AG08396 (cell line): ENCODE measurements around the gene PPP1R14B.

Source experiments
- DNase-seq: peaks from one replicate; pipeline ENCODE4 v3.0.0; 2012; ENCODE audit warnings: low spot score, mixed read lengths

PPP1R14B gene

DNA sequence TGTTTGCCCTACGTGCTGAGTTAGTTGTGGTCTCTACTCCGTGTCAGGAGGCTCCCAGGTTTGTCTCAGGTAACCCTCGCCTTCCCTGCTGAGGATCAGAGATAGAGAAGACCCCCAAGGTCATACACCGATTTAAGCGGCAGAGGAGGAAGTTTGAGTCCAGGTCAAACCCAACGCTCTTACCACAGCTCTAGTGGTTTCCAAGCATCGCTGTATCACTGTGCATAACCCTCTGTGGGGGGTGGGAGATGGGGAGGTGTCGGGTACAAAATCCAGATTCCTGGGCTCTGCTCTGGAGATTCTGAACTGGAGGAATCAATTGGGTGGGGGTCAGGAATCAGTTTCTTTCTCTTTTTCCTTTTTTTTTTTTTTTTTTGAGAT lies 15.8 kb downstream of the PPP1R14B start:
- no peak for DNase-seq

DNA sequence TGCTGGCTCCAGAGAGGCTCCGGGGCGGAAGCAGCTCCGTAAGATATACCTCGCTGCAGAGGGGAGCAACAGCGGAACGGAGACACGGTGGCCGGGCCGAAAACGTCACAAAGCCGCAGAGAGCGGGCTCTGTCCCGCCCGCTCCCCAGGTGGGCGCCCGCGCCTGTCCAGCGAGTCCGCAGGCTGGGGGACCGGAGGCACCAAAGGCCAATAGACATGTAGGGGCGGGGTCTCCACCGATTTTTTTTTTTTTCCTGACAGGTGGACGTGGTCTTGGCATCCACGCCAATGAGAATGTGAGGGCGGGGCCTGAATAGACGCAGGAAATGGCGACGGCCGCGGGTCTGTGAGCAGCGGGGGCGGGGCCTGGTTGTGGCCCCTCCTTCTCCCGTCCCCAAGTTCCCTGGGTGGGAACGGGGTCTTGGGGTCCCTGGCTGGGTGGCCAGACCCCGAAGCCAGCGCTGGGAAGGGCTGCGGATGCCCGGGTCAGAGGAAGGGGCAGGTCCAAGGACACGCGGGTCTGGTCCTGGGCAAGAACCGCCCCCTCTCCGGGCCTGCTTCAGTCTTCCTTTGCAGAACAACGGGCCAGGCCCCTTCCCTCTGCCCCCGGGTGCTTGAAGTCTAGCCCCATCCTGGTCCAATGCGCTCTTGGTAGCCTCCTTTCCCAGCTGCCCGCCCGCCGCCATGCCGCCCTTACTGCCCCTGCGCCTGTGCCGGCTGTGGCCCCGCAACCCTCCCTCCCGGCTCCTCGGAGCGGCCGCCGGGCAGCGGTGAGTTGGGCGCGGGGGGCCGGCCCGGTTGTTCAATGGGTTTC lies 16.4 kb downstream of the PPP1R14B start, which contains the start of gene DNAJC4:
TSS of gene DNAJC4 (plus strand) at position 378 of the 814 bp plus-strand sequence. CDS start at position 685, 307 bp downstream.
- peak; percentile 86 for DNase-seq

DNA sequence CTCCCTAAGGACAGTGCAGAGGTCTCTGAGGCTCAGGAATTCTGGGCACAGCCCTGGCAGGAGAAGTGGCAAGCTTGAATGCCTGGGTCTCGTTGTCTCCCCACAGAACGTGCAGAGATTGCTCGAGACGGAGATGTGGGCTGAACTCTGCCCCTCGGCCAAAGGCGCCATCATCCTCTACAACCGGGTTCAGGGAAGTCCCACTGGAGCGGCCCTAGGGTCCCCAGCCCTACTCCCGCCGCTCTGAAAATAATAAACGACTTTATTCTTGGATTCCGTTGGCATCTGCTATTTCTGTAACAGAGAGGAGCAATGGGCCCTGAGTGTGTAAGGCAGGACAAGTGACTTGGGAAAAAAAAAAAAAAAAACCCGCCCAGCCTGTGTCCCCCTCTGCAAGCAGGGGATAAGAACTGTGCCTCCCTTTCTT lies 17.0 kb downstream of the PPP1R14B start:
- DNase-seq = no peak

DNA sequence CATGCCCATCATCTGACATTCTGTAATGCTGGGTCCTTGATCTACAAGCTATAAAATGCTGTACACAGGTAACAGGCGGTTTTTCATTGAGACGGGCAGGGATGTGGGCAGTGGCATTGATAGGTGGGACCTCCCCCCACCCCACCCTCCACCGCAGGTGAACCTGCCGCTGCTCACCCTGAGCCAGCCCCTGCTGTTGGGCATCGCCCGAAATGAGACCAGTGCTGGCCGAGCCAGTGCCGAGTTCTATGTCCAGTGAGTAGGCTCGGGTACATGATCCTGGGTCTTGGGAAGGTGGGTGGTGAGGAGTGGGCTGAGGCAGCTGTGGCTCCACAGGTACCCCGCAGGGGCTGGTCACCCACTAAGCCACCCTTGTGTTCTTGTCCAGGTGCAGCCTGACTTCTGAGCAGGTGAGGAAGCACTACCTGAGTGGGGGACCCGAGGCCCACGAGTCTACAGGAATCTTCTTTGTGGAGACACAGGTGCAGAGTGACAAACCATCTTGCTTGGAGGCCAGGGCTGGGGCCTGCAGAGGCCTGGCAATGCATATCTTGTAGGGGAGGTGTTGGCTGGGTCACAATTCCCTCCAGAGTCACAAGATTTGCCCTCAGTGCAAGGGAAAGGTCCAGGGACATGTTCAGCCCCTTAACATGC lies 17.5 kb downstream of the PPP1R14B start:
- no peak for DNase-seq

DNA sequence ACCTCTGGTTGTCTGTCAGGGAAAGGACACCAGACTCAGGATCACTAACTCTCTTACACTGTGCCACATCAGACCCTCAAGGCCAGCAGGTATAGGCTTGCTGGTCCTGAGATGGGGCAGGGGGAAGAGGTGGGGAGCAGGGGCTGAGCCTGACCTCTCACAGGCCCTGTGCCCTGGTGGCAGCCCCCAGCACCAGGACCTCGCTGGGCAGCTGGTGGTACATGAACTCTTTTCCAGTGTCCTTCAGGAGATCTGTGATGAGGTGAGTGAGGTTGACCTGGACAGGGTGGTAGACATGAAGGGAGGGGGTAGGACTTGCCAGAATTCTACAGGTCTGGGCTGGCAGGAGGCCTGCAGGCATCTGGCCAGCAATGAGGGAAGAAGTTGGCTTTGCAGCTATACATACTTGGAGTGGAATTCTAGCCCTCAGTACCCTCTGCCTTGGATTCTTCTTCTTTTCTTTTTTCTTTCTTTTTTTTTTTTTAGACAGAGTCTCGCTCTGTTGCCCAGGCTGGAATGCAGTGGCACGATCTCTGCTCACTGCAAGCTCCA lies 19.3 kb downstream of the PPP1R14B start:
- DNase-seq = no peak

DNA sequence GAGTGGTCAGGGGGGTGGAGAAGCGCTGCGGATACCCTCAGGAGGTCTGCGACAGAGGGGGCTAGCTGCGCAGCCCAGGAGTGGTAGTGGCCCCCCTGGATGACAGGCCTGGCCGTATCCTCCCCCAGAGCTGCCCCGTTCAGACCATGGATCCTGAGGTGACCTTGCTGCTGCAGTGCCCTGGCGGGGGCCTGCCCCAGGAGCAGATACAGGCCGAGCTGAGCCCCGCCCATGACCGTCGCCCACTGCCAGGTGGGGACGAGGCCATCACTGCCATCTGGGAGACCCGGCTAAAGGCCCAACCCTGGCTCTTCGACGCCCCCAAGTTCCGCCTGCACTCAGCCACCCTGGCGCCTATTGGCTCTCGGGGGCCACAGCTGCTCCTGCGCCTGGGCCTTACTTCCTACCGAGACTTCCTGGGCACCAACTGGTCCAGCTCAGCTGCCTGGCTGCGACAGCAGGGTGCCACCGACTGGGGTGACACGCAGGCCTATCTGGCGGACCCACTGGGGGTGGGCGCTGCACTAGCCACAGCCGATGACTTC lies 20.2 kb downstream of the PPP1R14B start:
- peak; percentile 46 for DNase-seq

DNA sequence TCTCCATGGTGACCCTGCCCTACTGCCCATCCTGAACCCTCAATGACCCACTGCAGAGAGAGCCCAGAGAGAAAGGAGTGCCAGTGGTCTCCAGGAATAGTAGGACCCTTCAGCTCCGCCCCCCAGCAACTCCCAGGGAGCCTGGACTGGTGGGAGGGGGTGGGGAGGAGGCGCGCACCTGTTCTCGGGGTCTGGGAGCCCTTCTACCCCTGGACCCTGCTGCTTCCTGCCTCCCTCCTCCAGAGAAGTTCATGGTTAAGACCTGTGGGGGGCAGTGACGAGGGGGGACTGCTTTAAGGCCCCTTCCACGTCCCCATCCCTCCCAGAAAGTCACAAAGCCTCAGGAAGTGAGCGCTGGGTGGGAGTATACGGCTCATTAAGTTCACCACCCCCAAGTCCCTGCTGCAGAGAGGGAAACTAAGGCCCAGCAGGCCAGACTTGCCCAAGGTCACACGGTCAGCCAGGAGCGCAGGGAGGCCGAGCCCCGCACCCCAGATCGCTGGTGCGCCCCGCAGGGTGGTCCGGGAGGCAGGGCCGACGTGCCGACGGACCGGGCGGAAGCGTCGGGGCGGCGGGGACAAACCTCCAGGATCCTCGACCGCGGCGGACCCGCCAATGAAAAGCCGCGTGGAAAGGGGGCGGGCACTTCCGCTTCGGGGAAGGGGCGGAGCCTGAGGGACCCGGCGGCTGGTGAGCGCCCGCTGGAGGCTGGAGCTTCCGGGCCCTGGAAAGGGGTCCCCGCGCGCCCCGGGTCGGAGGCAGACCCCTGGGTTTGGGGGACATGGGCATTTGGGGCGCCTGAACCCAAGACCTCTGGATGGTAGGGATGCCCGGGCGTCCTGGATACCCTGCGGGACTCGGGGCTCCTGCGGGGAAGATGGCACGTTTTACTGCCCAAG lies 20.9 kb downstream of the PPP1R14B start, which contains the start of the genes NUDT22 and TRPT1:
TSS of gene NUDT22 (plus strand) at position 667 of the 899 bp plus-strand sequence. CDS start 379 bp downstream, outside the sequence.
TSS of gene TRPT1 (minus strand) at position 579 of the 899 bp plus-strand sequence. CDS start at position 253, 326 bp downstream.
- peak; percentile 96 for DNase-seq

DNA sequence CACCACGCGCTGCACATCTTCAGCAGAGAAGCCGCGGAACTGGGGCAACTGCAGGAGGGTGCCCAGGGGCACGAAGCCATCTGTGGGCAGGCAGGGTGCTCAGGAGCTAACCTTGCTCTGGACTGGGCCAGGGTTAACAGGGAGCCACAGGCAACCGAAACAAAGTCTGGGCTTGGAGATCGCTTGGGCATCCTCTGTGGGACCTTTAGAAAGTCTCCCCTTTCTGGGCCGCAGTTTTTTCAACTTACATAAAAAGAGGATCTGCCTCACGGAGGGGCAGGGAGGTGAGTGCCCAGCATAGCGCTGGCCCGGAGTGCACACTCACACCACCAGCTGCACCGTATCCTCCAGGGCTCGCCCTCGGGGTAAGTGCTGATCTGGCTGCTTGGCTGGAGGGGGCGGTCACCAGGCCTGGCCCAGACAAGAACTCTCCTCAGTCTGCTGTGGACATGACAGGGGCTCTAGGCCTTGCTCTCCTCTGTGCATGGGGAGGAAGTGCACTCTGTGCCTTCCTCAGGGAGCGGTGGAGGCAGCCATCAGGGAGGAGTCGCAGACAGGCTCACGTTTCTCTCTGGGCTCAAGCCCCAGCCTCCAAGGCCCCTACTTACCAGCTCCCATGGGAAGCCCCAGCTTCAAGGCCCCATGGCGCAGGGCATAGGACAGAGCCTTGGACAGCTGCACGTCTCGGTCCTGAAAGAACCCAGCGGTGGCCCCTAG lies 21.7 kb downstream of the PPP1R14B start:
- DNase-seq = no peak

DNA sequence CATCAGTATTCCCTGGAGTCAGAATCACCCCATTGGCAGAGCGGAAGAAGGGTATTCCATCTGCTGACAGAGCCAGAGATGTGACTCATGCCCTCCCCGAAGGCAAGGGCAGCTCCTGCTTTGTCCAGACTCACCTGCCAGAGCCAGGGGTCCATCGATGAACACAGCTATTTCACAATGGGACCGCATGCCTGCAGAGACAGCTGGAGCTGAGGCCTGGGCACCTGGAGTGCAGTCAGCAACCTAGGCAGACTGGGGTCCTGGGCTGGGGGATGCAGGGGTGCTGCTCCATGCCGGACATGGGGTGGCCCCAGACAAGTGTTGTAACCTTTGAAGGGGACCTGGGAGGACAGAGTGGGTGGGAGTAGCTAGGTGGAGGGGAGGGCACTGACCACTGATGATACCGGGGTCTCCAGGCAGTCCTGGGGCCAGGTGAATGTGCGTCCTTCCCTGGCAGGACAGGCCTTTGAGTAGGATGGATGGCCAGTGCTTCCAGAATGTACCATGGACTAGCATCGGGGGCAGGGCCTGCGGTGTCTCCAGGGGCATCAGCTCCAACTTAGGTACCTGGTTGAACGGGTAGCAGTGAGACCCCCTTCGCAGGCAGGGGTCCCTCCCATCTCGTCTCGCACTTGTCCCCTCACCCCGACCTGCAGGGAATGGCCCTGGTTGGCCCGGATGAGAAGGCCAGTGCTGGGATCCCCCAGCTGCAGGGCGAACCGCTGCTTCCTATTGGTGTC lies 22.4 kb downstream of the PPP1R14B start:
- DNase-seq = no peak

DNA sequence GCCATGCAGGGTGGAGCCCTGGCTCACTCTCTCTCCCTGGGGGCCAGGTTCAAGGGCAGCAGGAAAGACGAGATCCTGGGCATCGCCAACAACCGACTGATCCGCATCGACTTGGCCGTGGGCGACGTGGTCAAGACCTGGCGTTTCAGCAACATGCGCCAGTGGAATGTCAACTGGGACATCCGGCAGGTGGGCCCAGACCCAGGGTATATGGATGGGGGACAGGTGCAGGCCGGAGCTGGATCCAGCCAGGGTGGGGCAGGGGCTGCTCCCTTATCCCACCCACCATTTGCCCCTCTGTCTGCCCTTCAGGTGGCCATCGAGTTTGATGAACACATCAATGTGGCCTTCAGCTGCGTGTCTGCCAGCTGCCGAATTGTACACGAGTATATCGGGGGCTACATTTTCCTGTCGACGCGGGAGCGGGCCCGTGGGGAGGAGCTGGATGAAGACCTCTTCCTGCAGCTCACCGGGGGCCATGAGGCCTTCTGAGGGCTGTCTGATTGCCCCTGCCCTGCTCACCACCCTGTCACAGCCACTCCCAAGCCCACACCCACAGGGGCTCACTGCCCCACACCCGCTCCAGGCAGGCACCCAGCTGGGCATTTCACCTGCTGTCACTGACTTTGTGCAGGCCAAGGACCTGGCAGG lies 23.6 kb downstream of the PPP1R14B start:
- no peak for DNase-seq

DNA sequence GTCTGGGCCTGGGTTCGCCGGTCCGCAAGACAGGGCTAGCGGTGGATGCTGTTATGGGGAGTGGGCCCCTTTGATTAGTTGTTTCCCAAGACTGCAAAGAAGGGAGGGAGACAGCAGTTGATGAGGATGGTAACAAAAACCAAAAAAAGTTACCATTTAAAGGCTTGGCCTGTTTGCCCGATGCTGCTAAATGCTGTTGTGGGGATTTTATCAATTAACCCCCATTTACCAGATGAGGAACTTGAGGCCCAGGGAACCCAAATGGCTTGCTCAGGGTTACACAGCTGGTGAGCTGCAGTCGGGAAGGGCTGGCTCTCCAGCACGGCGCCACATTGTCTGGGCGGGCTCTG lies 24.1 kb downstream of the PPP1R14B start:
- no peak for DNase-seq

DNA sequence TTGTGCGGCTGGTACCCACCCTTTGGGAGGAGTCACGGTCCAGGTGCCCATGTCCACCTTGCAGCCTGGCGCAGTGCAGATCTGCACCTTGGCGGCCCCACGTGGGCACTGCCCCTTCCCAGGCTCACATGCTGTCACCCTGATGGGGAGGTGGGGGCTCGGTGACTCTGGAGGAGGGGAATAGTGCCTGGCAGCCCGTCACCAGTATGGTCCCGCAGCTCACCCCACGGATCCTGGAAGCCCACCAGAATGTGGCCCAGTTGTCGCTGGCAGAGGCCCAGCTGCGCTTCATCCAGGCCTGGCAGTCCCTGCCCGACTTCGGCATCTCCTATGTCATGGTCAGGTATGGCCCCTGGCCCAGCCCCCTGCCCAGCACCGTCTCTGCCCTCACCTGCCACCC lies 25.9 kb downstream of the PPP1R14B start:
- no peak for DNase-seq

DNA sequence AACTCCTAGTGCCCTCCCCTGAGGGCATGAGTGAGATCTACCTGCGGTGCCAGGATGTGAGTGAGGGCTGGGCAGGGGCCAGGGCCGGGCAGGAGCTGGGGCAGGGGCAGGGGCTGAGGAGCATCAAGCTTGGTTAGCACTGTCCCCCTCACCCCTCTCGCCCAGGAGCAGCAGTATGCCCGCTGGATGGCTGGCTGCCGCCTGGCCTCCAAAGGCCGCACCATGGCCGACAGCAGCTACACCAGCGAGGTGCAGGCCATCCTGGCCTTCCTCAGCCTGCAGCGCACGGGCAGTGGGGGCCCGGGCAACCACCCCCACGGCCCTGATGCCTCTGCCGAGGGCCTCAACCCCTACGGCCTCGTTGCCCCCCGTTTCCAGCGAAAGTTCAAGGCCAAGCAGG lies 26.5 kb downstream of the PPP1R14B start:
- DNase-seq = no peak

DNA sequence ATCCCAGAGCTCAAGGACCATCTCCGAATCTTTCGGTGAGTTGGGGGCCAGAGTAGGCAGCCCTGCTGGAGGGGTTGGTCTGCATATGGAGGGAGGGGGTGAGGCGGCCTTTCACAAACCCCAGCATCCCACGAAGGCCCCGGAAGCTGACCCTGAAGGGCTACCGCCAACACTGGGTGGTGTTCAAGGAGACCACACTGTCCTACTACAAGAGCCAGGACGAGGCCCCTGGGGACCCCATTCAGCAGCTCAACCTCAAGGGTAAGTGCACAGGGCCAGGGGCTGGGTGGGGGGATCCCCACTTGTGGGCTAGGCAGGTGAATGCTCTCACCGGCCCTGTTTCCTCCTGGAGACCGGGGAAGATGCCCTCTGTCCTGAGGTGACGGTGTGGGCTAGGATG lies 27.0 kb downstream of the PPP1R14B start:
- no peak for DNase-seq

DNA sequence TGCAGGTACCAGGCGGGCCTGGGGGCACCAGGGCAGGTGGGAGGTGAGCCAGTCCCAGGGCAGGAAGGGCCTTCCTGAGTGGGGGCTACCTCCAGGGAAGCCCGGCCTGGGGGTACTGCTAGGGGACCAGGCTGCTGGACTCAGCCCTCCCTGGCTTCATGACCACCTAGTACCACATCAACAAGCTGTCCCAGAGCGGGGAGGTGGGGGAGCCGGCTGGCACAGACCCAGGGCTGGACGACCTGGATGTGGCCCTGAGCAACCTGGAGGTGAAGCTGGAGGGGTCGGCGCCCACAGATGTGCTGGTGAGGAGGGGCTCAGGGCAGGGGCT lies 27.4 kb downstream of the PPP1R14B start:
- DNase-seq = no peak

DNA sequence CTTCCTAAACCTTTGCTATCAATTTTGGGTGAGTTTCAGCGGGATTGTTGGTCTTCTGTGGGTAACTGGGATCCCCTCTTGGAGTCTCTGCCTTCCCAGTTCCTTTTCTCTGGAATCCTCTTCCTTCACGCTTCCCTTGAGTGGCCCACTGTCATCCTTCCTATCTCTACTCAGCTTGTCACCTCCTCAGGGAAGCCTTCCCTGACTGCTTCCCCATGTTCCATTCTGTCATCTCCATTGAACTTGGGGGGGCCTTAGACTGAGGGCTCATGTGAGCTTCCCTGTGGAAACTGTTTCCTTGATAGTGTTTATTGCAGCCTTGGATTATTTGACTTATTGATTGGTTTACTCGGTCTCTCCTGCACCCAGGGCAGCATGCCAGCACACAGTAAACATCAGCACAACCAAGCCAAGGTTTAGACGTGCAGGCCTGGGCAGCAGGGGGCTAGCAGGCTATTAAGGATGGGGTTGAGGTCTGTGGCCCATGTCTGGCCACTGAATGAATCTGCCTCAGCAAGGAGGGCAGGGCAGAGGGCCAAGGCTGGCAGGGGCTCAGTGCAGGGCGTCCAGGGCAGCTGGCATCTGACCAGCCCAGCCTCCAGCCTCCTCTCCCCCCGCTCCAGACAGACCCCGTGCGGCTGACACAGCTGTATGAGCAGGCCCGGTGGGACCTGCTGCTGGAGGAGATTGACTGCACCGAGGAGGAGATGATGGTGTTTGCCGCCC lies 28.0 kb downstream of the PPP1R14B start:
- no peak for DNase-seq

DNA sequence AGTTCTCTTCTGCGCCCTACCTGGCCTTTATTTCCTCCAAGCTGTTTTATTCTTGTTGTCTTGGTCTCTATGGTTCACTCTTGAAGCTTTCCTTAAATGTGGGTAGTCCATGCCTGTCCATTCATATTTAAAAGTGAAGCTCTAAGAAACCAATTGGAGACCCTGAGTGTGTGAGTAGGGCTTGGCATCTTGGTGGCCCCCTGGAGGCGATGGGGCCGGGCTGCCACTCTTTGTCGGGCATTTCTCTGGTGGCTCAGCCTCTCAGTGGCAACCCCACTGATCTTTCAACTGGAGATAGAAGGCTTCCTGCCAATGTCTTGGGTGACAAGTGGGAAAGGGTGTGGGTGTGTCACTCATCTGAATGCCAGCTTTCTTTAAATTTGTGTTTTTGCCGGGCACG lies 29.9 kb downstream of the PPP1R14B start:
- DNase-seq = no peak

DNA sequence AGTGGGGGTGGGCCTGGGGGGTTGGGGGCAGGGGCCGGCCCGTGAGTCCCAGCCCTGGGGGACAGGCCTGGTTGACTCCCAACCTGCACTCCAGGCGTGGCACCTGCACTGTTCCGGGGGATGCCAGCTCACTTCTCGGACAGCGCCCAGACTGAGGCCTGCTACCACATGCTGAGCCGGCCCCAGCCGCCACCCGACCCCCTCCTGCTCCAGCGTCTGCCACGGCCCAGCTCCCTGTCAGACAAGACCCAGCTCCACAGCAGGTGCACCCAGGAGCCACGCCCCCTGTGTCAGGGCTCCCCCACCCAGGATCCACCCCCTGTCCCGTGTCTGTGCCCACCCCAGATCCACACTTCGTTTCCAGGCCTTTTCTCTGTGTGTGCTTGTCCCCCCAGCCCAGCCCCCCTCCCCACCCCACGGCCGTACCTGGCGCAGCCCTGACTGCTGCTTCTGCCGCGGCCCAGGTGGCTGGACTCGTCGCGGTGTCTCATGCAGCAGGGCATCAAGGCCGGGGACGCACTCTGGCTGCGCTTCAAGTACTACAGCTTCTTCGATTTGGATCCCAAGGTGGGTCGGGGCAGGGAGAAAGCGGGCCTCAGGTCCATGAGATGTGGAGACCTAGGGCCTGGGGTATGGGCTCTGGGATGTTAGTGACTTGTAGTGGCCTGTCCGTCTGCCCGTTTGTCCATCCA lies 35.4 kb downstream of the PPP1R14B start:
- DNase-seq = no peak
